A673 (cell line): ENCODE results near the gene CMIP.

Experiments
- EZH2 ChIP-seq: fragments of 200-600 bp; sonication (generic); IDR thresholded peaks from 2 replicates; pipeline ENCODE4 v1.6.1; 2017; ENCODE audit warnings: borderline replicate concordance, low read depth, mild to moderate bottlenecking, mixed read lengths, antibody characterized with exemption, low read length; ENCODE audit not compliant: poor library complexity, severe bottlenecking
- TF ChIP-seq, protein P1 (sequence below): fragments of 300-800, 200-600 bp; sonication (generic); conservative IDR thresholded peaks from 2 replicates; pipeline ENCODE4 v1.5.1; 2017; ENCODE audit warnings: low read depth, mild to moderate bottlenecking, antibody characterized with exemption, low read length, moderate library complexity, mixed read lengths

DNA sequence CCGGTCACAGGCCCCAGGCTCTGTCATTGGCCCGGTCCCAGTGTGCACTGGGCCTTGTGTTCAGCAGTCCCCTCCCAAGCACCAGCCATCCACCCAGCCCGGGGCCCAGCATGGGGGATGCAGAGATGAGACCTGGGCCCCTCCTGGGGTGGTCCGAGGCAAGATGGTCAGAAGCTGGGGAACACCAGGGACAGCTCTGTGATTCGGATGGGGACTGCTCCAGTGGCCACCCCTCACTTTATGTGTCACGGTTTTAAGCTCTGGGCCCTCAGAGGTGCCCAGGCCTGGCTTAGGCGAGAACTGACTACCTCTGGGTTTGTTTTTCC lies 242.5 kb downstream of the CMIP start:
- TF ChIP-seq, protein P1, sequence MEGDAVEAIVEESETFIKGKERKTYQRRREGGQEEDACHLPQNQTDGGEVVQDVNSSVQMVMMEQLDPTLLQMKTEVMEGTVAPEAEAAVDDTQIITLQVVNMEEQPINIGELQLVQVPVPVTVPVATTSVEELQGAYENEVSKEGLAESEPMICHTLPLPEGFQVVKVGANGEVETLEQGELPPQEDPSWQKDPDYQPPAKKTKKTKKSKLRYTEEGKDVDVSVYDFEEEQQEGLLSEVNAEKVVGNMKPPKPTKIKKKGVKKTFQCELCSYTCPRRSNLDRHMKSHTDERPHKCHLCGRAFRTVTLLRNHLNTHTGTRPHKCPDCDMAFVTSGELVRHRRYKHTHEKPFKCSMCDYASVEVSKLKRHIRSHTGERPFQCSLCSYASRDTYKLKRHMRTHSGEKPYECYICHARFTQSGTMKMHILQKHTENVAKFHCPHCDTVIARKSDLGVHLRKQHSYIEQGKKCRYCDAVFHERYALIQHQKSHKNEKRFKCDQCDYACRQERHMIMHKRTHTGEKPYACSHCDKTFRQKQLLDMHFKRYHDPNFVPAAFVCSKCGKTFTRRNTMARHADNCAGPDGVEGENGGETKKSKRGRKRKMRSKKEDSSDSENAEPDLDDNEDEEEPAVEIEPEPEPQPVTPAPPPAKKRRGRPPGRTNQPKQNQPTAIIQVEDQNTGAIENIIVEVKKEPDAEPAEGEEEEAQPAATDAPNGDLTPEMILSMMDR, result no peak
- no peak for TF ChIP-seq EZH2
